ES-I3 (cell line): Measurements from ENCODE around the gene CDK5.
"Not testable (repeated sequence)": the region's sequence is repeated elsewhere in the genome, so short reads cannot be mapped to it uniquely, and the experiment has no call there.

ENCODE experiments used
- H3K36me3 ChIP-seq: 2 replicates; pipeline ENCODE4 v1.6.1; 2013; ENCODE audit warnings: mild to moderate bottlenecking, low read length, control low read depth, moderate library complexity; ENCODE audit not compliant: insufficient read depth
- H3K4me1 ChIP-seq: 2 replicates; pipeline ENCODE4 v1.6.1; 2013; ENCODE audit warnings: mild to moderate bottlenecking, control low read depth, low read length; ENCODE audit not compliant: insufficient read depth
- H3K9ac ChIP-seq: 2 replicates; pipeline ENCODE4 v1.6.1; 2013; ENCODE audit warnings: low read depth, mild to moderate bottlenecking, low read length, moderate library complexity
- H3K9me3 ChIP-seq: 2 replicates; pipeline ENCODE4 v1.6.1; 2013; ENCODE audit warnings: mild to moderate bottlenecking, low read length, moderate library complexity; ENCODE audit not compliant: control insufficient read depth, insufficient read depth

Gene CDK5

DNA sequence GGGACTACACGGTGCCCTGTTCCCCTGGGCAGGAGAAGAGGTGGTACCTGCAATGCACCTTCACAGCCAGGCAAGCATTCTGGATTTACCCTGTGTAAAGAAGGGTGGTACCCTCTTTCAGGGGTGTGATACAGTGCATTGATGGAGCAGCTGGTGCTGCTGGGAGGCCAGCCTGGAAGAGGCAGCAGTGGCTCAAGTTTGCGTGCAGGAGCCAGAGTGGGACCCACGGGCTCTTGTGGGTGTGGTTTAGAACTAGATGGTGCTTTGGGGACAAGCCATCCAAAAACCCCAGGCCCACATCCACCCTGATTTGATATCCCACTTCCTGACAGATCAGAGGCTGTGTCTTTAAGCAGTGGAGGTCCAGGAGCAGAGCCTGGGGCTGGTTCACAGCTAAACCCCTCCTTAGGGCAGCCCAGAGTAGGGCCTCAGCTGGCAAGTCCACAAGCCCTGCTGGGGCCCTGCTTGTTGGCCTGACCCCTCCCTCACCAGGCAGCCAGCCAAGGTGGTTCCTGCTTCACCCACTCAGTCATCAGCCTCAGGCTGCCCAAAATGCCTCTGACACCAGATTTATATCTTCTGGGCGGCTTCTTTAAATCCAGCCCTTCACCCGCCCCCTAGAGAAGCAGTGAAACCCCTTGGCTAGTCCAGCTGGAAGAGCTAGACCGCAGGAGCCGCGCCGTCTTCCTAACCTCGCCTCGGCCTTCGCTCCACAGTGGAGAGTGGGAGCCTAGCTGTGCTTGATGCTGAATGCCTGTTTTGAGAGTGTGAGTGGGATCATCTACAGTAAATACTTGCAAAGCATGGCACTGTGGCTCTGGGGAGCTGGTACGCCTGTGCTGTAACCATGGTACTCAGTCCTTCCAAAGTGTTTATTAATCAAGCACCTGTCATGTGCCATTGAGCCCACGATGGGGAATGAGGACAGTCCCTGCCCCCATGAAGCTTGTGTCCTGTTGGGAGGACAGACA lies 10.8 kb downstream of the CDK5 start:
- Histone ChIP-seq H3K4me1 (no peaks in the 10 kb centered on the region), H3K9ac (no peak overlapping the region), H3K36me3 (no peaks in the 10 kb centered on the region; the same call in 1 of the 2 replicates), H3K9me3 (no peaks in the 10 kb centered on the region)

GRCh38 chr7:151045967-151046366 lies 11.7 kb downstream of the CDK5 start:
- Histone ChIP-seq H3K9me3 (no peaks in the 10 kb centered on the region), H3K9ac (no peak overlapping the region), H3K4me1 (no peaks in the 10 kb centered on the region), H3K36me3 (no peaks in the 10 kb centered on the region; the same call in 1 of the 2 replicates)

DNA sequence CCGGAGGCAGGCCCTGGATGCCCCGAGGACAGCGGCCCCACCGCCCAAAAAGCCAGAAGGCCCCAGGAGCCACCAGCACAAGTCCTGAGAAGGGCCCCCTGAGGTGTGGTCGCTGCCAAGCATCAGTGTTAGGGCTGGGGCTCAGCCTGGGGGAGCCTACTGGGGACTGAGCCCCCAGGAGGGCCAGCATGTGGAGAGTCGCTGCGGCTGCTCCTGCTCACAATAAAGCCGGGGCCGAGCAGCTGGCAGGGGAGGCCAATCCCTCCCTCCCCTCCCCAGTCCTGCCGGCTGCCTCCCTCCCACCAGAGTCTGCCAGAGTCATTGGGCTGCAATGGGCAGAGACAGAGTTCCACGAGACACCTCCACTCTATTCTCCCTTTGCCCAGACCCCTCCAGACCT lies 12.4 kb downstream of the CDK5 start:
- Histone ChIP-seq H3K36me3 (no peaks in the 10 kb centered on the region; the same call in 1 of the 2 replicates), H3K4me1 (no peaks in the 10 kb centered on the region), H3K9ac (no peak overlapping the region), H3K9me3 (no peaks in the 10 kb centered on the region)

DNA sequence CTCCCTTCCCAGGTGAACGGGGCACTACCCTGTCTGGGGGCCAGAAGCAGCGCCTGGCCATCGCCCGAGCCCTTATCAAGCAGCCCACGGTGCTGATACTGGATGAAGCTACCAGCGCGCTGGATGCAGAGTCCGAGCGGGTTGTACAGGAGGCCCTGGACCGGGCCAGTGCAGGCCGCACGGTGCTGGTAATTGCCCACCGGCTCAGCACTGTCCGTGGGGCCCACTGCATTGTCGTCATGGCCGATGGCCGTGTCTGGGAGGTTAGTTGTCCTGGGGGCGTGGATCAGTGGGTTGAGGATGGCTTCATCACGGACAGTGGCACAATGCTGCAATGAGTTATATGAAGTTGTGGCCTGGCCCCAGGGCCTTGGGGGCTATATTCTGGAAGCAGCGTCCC lies 13.7 kb downstream of the CDK5 start:
- Histone ChIP-seq H3K36me3 (no peaks in the 10 kb centered on the region; the same call in 1 of the 2 replicates), H3K9me3 (no peaks in the 10 kb centered on the region), H3K4me1 (peaks cover 8% of the 10 kb centered on the region; the same call in 1 of the 2 replicates), H3K9ac (no peak overlapping the region)

DNA sequence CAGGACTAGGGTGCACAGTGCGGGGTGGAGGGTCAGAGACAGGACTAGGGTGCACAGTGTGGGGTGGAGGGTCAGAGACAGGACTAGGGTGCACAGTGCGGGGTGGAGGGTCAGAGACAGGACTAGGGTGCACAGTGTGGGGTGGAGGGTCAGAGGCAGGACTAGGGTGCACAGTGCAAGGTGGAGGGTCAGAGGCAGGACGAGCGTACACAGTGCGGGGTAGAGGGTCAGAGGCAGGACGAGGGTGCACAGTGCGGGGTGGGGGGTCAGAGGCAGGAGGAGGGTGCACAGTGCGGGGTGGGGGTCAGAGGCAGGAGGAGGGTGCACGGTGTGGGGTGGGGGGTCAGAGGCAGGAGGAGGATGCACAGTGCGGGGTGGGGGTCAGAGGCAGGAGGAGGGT lies 14.2 kb downstream of the CDK5 start:
- H3K9ac ChIP-seq, result not testable (repeated sequence)
- peaks cover 13% of the 10 kb centered on the region for H3K4me1 ChIP-seq

GRCh38 chr7:151040616-151041375 lies 16.9 kb downstream of the CDK5 start:
- Histone ChIP-seq H3K9me3 (no peaks in the 10 kb centered on the region), H3K36me3 (no peaks in the 10 kb centered on the region; the same call in 1 of the 2 replicates), H3K4me1 (peaks cover 13% of the 10 kb centered on the region), H3K9ac (no peak overlapping the region)

More for the DNA sequence above, 14.2 kb downstream of the CDK5 start:
- H3K9me3 ChIP-seq, H3K36me3 ChIP-seq: not testable (repeated sequence)

- H3K9ac ChIP-seq, result no peak overlapping the region
- no peaks in the 10 kb centered on the region; the same call in 1 of the 2 replicates for H3K36me3 ChIP-seq
- peaks cover 13% of the 10 kb centered on the region for H3K4me1 ChIP-seq
- H3K9me3 ChIP-seq, result no peaks in the 10 kb centered on the region
These were observed 17.7 kb downstream of the CDK5 start for GRCh38 chr7:151039850-151040548.

GRCh38 chr7:151038951-151039849 lies 18.5 kb downstream of the CDK5 start:
- no peaks in the 10 kb centered on the region for H3K9me3 ChIP-seq
- H3K36me3 ChIP-seq, result no peaks in the 10 kb centered on the region; the same call in 1 of the 2 replicates
- H3K9ac ChIP-seq, result no peak overlapping the region
- H3K4me1 ChIP-seq, result peaks cover 13% of the 10 kb centered on the region

GRCh38 chr7:151035902-151036301 lies 21.8 kb downstream of the CDK5 start:
- Histone ChIP-seq H3K9ac (no peak overlapping the region), H3K36me3 (no peaks in the 10 kb centered on the region), H3K9me3 (no peaks in the 10 kb centered on the region), H3K4me1 (peaks cover 13% of the 10 kb centered on the region)

- peaks cover 13% of the 10 kb centered on the region for H3K4me1 ChIP-seq
- no peak overlapping the region for H3K9ac ChIP-seq
- H3K36me3 ChIP-seq, result no peaks in the 10 kb centered on the region
- H3K9me3 ChIP-seq, result no peaks in the 10 kb centered on the region
These were observed 22.5 kb downstream of the CDK5 start for GRCh38 chr7:151035026-151035717.

DNA sequence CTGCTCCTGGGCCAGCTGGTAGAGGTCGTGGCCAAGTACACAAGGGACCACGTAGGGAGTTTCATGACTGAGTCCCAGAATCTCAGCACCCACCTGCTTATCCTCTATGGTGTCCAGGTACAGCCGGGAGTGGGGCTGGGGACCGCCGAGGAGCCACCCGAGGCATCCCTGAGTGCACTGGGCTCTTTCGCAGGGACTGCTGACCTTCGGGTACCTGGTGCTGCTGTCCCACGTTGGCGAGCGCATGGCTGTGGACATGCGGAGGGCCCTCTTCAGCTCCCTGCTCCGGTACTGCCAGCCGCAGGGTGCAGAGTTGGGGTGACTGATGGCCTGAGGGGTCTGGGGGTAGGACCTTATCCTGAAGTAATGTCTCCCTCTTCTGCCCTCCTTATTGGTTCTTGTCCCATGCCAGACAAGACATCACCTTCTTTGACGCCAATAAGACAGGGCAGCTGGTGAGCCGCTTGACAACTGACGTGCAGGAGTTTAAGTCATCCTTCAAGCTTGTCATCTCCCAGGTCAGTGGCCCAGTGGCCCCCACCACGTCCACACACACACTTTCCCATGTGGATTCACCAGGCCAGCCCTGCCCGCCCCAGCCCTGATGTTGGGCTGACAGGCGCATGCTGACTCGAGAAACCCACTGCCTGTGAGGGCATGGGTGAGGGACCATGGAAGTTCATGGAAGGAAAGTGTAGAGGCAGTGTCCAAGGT lies 23.2 kb downstream of the CDK5 start:
- Histone ChIP-seq H3K9ac (no peak overlapping the region), H3K4me1 (peaks cover 8% of the 10 kb centered on the region), H3K36me3 (no peaks in the 10 kb centered on the region), H3K9me3 (no peaks in the 10 kb centered on the region)

GRCh38 chr7:151033864-151034249 lies 23.8 kb downstream of the CDK5 start:
- Histone ChIP-seq H3K4me1 (peaks cover 4% of the 10 kb centered on the region), H3K36me3 (no peaks in the 10 kb centered on the region), H3K9me3 (no peaks in the 10 kb centered on the region), H3K9ac (no peak overlapping the region)
